Osteocyte (in vitro differentiated cells): Measurements from ENCODE around the gene OTOL1. TPM values are rescaled to one million over a fixed set of nuclear protein-coding genes. Genes with fewer than 3 reads are reported as not detected.

ENCODE experiments used
- DNase-seq: peaks from one replicate; pipeline ENCODE4 v3.0.0; 2021; ENCODE audit warnings: mixed read lengths; ENCODE audit not compliant: unreplicated experiment; ENCODE audit errors: extremely low spot score
- H3K27ac Mint-ChIP-seq: one replicate; pipeline ENCODE4 v1.8.0; 2021; ENCODE audit warnings: mild to moderate bottlenecking, mixed read lengths; ENCODE audit not compliant: unreplicated experiment
- H3K27me3 Mint-ChIP-seq: one replicate; pipeline ENCODE4 v1.8.0; 2021; ENCODE audit warnings: mixed read lengths; ENCODE audit not compliant: unreplicated experiment
- H3K36me3 Mint-ChIP-seq: one replicate; pipeline ENCODE4 v1.8.0; 2021; ENCODE audit warnings: mixed read lengths; ENCODE audit not compliant: unreplicated experiment
- H3K4me1 Mint-ChIP-seq: one replicate; pipeline ENCODE4 v1.8.0; 2021; ENCODE audit warnings: mixed read lengths; ENCODE audit not compliant: unreplicated experiment
- H3K4me3 Mint-ChIP-seq: one replicate; pipeline ENCODE4 v1.8.0; 2021; ENCODE audit warnings: mild to moderate bottlenecking, moderate library complexity, mixed read lengths; ENCODE audit not compliant: unreplicated experiment
- H3K9me3 Mint-ChIP-seq: one replicate; pipeline ENCODE4 v1.8.0; 2021; ENCODE audit warnings: mixed read lengths; ENCODE audit not compliant: unreplicated experiment
- CTCF ChIP-seq: fragments of 200-600 bp; sonication (generic); IDR thresholded peaks from 2 replicates; pipeline ENCODE4 v1.5.0; 2021; ENCODE audit warnings: antibody characterized with exemption, mild to moderate bottlenecking, moderate library complexity
- total RNA-seq: library from RNA; stranded (reverse); gene quantifications from 2 replicates; pipeline ENCODE4 v1.2.1, GENCODE V29; 2021

OTOL1 gene
- total RNA-seq, 1 donor from 2014 or later: not detected

GRCh38 chr3:161531930-161532329, 35.3 kb downstream of the OTOL1 start:
- H3K27me3 Mint-ChIP-seq: peaks cover 6% of the 10 kb centered on the region
- no peaks in the 10 kb centered on the region for H3K36me3 Mint-ChIP-seq
- no peaks in the 10 kb centered on the region for H3K4me1 Mint-ChIP-seq
- no peak for DNase-seq
- no peak overlapping the region for H3K4me3 Mint-ChIP-seq
- no peaks in the 10 kb centered on the region for H3K9me3 Mint-ChIP-seq
- H3K27ac Mint-ChIP-seq: no peak overlapping the region
- TF ChIP-seq CTCF: no peak

GRCh38 chr3:161540594-161540993, 44.0 kb downstream of the OTOL1 start:
- Mint-ChIP-seq H3K9me3 (no peaks in the 10 kb centered on the region), H3K4me1 (no peaks in the 10 kb centered on the region), H3K36me3 (no peaks in the 10 kb centered on the region), H3K27ac (no peak overlapping the region), H3K4me3 (no peak overlapping the region), H3K27me3 (peaks cover 4% of the 10 kb centered on the region)
- DNase-seq: no peak
- no peak for TF ChIP-seq CTCF

DNA sequence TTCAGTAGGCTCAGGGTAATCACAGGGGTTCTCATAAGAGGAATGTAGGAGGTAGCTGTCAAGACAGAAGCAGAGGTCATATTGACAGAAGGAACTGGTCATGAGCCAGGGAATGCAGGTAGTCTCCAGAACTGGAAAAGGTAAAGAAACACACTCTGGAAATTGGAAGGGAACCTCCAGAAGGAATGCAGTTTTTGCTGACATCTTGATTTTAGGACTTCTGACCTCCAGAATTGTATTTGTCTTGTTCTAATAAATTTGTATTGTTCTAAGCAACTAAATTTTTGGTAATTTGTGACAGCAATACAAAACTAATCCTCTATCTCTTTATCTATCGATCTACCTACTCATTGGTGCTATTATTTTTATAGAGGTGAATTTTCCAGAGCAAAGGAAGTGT, 49.2 kb downstream of the OTOL1 start:
- no peak for DNase-seq
- no peaks in the 10 kb centered on the region for H3K36me3 Mint-ChIP-seq
- no peaks in the 10 kb centered on the region for H3K4me1 Mint-ChIP-seq
- H3K27ac Mint-ChIP-seq: no peak overlapping the region
- no peaks in the 10 kb centered on the region for H3K9me3 Mint-ChIP-seq
- no peak for TF ChIP-seq CTCF
- H3K4me3 Mint-ChIP-seq: no peak overlapping the region
- no peaks in the 10 kb centered on the region for H3K27me3 Mint-ChIP-seq

- Mint-ChIP-seq H3K4me3 (no peak overlapping the region), H3K27me3 (no peaks in the 10 kb centered on the region), H3K9me3 (no peaks in the 10 kb centered on the region), H3K4me1 (no peaks in the 10 kb centered on the region), H3K27ac (no peak overlapping the region), H3K36me3 (no peaks in the 10 kb centered on the region)
- DNase-seq: no peak
- TF ChIP-seq CTCF: no peak
These were observed 51.7 kb downstream of the OTOL1 start for GRCh38 chr3:161548301-161548700.

DNA sequence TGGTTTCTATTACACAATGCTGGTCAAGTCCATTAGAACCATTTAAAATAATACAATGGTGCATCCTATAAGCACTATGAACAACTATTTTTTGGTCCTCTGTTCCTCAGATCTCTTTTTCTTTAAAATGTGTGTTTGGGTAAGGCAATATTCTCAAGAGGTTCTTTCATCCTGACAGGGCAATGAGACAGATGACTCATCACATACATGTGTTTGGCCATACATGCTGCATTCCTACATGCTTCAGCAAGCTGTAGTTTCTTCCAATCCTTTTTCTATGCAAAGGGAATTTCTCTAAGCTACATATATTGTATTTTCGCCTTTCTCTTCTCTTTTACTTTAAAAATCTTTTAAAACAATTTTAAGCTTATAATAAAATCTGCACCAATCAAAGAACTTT, 52.7 kb downstream of the OTOL1 start:
- Mint-ChIP-seq H3K9me3 (no peaks in the 10 kb centered on the region), H3K27ac (no peak overlapping the region), H3K4me1 (no peaks in the 10 kb centered on the region), H3K36me3 (no peaks in the 10 kb centered on the region), H3K4me3 (no peak overlapping the region), H3K27me3 (no peaks in the 10 kb centered on the region)
- no peak for DNase-seq
- TF ChIP-seq CTCF: no peak
